Adrenal gland (tissue), 12 donors: ENCODE measurements around the gene LAMP1. TPM values are rescaled to one million over a fixed set of nuclear protein-coding genes. Genes with fewer than 3 reads are reported as not detected.

Experiments used
- DNase-seq, 7 donors: peaks; one replicate each; pipeline ENCODE4 v3.0.0-alpha.2; 2019 to 2020
- H3K27ac ChIP-seq, 5 donors: fragments of 200-600 bp; sonication (generic) in 4 of 5; 1 replicate in 3 of 5; 2 replicates in 2 of 5; pipeline versions ENCODE4 v1.5.1 to v1.8.0; 2016 to 2020; ENCODE audit warnings: mild to moderate bottlenecking in 1 of 5
- H3K27me3 ChIP-seq: fragments of 200-600 bp; 2 replicates; pipeline ENCODE4 v1.8.0; 2021
- H3K36me3 ChIP-seq, 2 donors: fragments of 200-600 bp; replicated peaks in 1 of 2; 1 replicate in 1 of 2; 2 replicates in 1 of 2; pipeline versions ENCODE4 v1.5.1 to v1.8.0; 2018 to 2022
- H3K4me1 ChIP-seq, 2 donors: fragments of 200-600 bp; replicated peaks in 1 of 2; 1 replicate in 1 of 2; 2 replicates in 1 of 2; pipeline versions ENCODE4 v1.5.1 to v1.8.0; 2018 to 2021
- H3K4me3 ChIP-seq, 4 donors: fragments of 200-600 bp; sonication (generic) in 3 of 4; one replicate each; pipeline ENCODE4 v1.5.1; 2016 to 2018
- H3K9me3 ChIP-seq, 3 donors: fragments of 200-600 bp; sonication (generic) in 1 of 3; replicated peaks in 1 of 3; 1 replicate in 2 of 3; 2 replicates in 1 of 3; pipeline versions ENCODE4 v1.5.1 to v1.8.0; 2016 to 2021
- CTCF ChIP-seq, 6 experiments: fragments of 450-650 bp in 4 of 6; fragments of 200-600 bp in 2 of 6; sonication (generic) in 1 of 6; IDR thresholded peaks; 1 replicate in 5 of 6; 2 replicates in 1 of 6; pipeline versions ENCODE4 v1.5.1 to v1.8.0; 2016 to 2021; ENCODE audit warnings: antibody characterized with exemption in 6 of 6, mild to moderate bottlenecking in 2 of 6, moderate library complexity in 1 of 6
- POLR2A ChIP-seq, 2 donors: fragments of 450-650 bp; IDR thresholded peaks; one replicate each; pipeline ENCODE4 v1.6.1; 2017; ENCODE audit warnings: antibody characterized with exemption in 2 of 2, mild to moderate bottlenecking in 2 of 2, moderate library complexity in 1 of 2
- whole genome bisulfite sequencing, 4 donors: extraction: QIAGEN DNeasy Blood & Tissue Kit in 2 of 4; methylation state at CpG; one replicate each; pipeline versions ENCODE4 v1.1.5 to v1.1.7; 2013 to 2017; 5-methylcytosine and 5-hydroxymethylcytosine counted together
- intact Hi-C, 2 donors: fragments of 100-400 bp; cut with DNase I; formaldehyde crosslinking; loops; one replicate each; pipeline versions ENCODE4 v1.14.1 to v1.15.0; 2022 to 2023
- polyA plus RNA-seq, 3 donors: library from polyadenylated mRNA; stranded (reverse); fragments of 200-250 nt in 2 of 3; fragments of 350-450 nt in 1 of 3; fragmentation: Illumina TruSeq in 1 of 3; extraction: RNeasy Lipid Tissue Mini Kit (QIAGEN cat#74804) in 1 of 3; gene quantifications; one replicate each; pipeline ENCODE4 v1.2.3, GENCODE V29; 2013 to 2014
- total RNA-seq, 9 donors: library from RNA; depleted of rRNA in 4 of 9; stranded (reverse); fragments of >200 nt in 4 of 9; fragments of 120-200 nt in 1 of 9; fragmentation: NEBNext Ultra II Directional in 1 of 9; extraction: Animal tissue kit (Norgen Biotek cat#: 25700) in 1 of 9; gene quantifications; one replicate each; pipeline versions ENCODE4 v1.1.0 to v1.2.4, GENCODE V29; 2013 to 2023
- donor health status: healthy with polysubstance abuse.
- donor health status: Bipolar disorder and iron deficiency.
- donor health status: DM: yes; HTN: yes; CAD: no.
- donor health status: DM: no; HTN: no; CAD: no.
- donor health status: DM: no; HTN: no; CAD: no.
- donor health status: DM: yes; HTN: yes; CAD: no.

Gene LAMP1
- total and polyA plus RNA-seq, 12 donors: 40.6 to 267 (median 172) TPM

- no peaks in the 10 kb centered on the region for H3K9me3 ChIP-seq
- H3K27ac ChIP-seq: no peak overlapping the region
- no peaks in the 10 kb centered on the region for H3K27me3 ChIP-seq
- H3K4me1 ChIP-seq: peaks cover 0 to 7% of the 10 kb centered on the region in 2 donors
- no peak for TF ChIP-seq CTCF (IDR thresholded peaks at IDR 0.05)
- no peak for TF ChIP-seq POLR2A (IDR thresholded peaks at IDR 0.05)
- WGBS, 4 donors: 83 to 86% (median 85%) methylated on average over 23 to 32 of the region's 32 CpGs
- DNase-seq: peak in 1 of 7 donors; percentile 10
- no peaks in the 10 kb centered on the region for H3K36me3 ChIP-seq
- intact Hi-C loops: no loop called here
- H3K4me3 ChIP-seq: no peak overlapping the region
Observed at GRCh38 chr13:113350065-113350937, 53.3 kb downstream of the LAMP1 start.

GRCh38 chr13:113350938-113351335, 53.9 kb downstream of the LAMP1 start:
- Histone ChIP-seq H3K4me1 (peaks cover 0 to 7% of the 10 kb centered on the region in 2 donors), H3K27ac (no peak overlapping the region), H3K36me3 (no peaks in the 10 kb centered on the region), H3K27me3 (no peaks in the 10 kb centered on the region), H3K4me3 (no peak overlapping the region), H3K9me3 (no peaks in the 10 kb centered on the region)
- intact Hi-C loops: no loop called here
- WGBS, 4 donors: 81 to 90% (median 85%) methylated on average over 11 to 20 of the region's 20 CpGs
- no peak for TF ChIP-seq POLR2A (IDR thresholded peaks at IDR 0.05)
- TF ChIP-seq CTCF (IDR thresholded peaks at IDR 0.05): no peak
- no peak for DNase-seq

- no peaks in the 10 kb centered on the region for H3K9me3 ChIP-seq
- TF ChIP-seq CTCF (IDR thresholded peaks at IDR 0.05) (no peak), POLR2A (IDR thresholded peaks at IDR 0.05) (peak in 1 of 2 donors; percentile 43)
- WGBS, 4 donors: 24 to 38% (median 33%) methylated on average over 6 to 17 of the region's 17 CpGs
- intact Hi-C loops: no loop called here
- H3K27ac ChIP-seq: peak overlapping the region in 3 of 5 donors; percentile 29 to 89 (median 66)
- H3K4me3 ChIP-seq: peak overlapping the region in 2 of 4 donors; percentile 20 to 39
- DNase-seq: peak; percentile 88 to 97 (median 95)
- H3K27me3 ChIP-seq: no peaks in the 10 kb centered on the region
- H3K4me1 ChIP-seq: peaks cover 0 to 7% of the 10 kb centered on the region in 2 donors
- no peaks in the 10 kb centered on the region for H3K36me3 ChIP-seq
Observed at GRCh38 chr13:113351514-113352026, 54.5 kb downstream of the LAMP1 start.

- no peaks in the 10 kb centered on the region for H3K9me3 ChIP-seq
- intact Hi-C loops: no loop called here
- no peak overlapping the region for H3K27ac ChIP-seq
- WGBS, 4 donors: 84 to 89% (median 86%) methylated on average over 12 of the region's 12 CpGs
- peaks cover 0 to 7% of the 10 kb centered on the region in 2 donors for H3K4me1 ChIP-seq
- peak in 1 of 7 donors; percentile 4 for DNase-seq
- no peaks in the 10 kb centered on the region for H3K36me3 ChIP-seq
- TF ChIP-seq CTCF (IDR thresholded peaks at IDR 0.05) (no peak), POLR2A (IDR thresholded peaks at IDR 0.05) (no peak)
- no peak overlapping the region for H3K4me3 ChIP-seq
- H3K27me3 ChIP-seq: no peaks in the 10 kb centered on the region
Observed at GRCh38 chr13:113353254-113353653, 56.2 kb downstream of the LAMP1 start.
